H1 (cell line): ENCODE data around the gene ACACA. TPM values are rescaled to one million over a fixed set of nuclear protein-coding genes. Genes with fewer than 3 reads are reported as not detected.

Experiments used
- CTCF ChIA-PET: fragments of 300-600 bp; sonication (Branson Sonifier 250); formaldehyde crosslinking; loops from one replicate; lab custom pipeline; 2021; ENCODE audit not compliant: partially characterized antibody; lab: Charles Lee
- POLR2A ChIA-PET: fragments of 300-600 bp; sonication (Branson Sonifier 250); formaldehyde crosslinking; loops from one replicate; lab custom pipeline; 2021; ENCODE audit warnings: inconsistent platforms; ENCODE audit not compliant: partially characterized antibody; lab: Charles Lee
- DNase-seq, 2 experiments: peaks; one replicate each; pipeline versions ENCODE4 v3.0.0 to v3.0.0-alpha.2; 2010 to 2022; ENCODE audit warnings: low spot score in 2 of 2, low read depth in 1 of 2, mixed read lengths in 1 of 2
- FAIRE-seq: peaks from 2 replicates; lab custom pipeline; 2011; peaks lifted over from hg19 to GRCh38; lab: Jason Lieb, UNC
- H2AFZ ChIP-seq: 2 replicates; pipeline ENCODE4 v1.8.1; 2012; ENCODE audit warnings: low read length, inconsistent platforms
- H2AK5ac ChIP-seq: 2 replicates; pipeline ENCODE4 v1.6.1; 2013; ENCODE audit warnings: low read depth, low read length
- H2BK120ac ChIP-seq: replicated peaks from 2 replicates; pipeline ENCODE3; 2013; ENCODE audit warnings: low read depth, low read length, inconsistent platforms
- H2BK12ac ChIP-seq: 2 replicates; pipeline ENCODE4 v1.6.1; 2013; ENCODE audit warnings: low read depth, low read length
- H2BK15ac ChIP-seq: 2 replicates; pipeline ENCODE4 v1.6.1; 2013; ENCODE audit warnings: low read length
- H2BK20ac ChIP-seq: 2 replicates; pipeline ENCODE4 v1.6.1; 2013; ENCODE audit warnings: low read length
- H2BK5ac ChIP-seq: 2 replicates; pipeline ENCODE4 v1.6.1; 2013; ENCODE audit warnings: low read depth, low read length
- H3K14ac ChIP-seq: 2 replicates; pipeline ENCODE4 v1.6.1; 2013; ENCODE audit warnings: inconsistent platforms; ENCODE audit not compliant: insufficient read length
- H3K18ac ChIP-seq: 2 replicates; pipeline ENCODE4 v1.6.1; 2013; ENCODE audit warnings: low read length; ENCODE audit errors: extremely low read depth
- H3K23ac ChIP-seq: 2 replicates; pipeline ENCODE4 v1.6.1; 2013; ENCODE audit warnings: inconsistent platforms; ENCODE audit not compliant: insufficient read length
- H3K23me2 ChIP-seq: 2 replicates; pipeline ENCODE4 v1.6.1; 2013; ENCODE audit warnings: low read depth, low read length
- H3K27ac ChIP-seq: 2 replicates; pipeline ENCODE4 v1.6.1; 2011; ENCODE audit warnings: low read depth, low read length, inconsistent platforms
- H3K27me3 ChIP-seq, 4 experiments: replicated peaks in 1 of 4; 1 replicate in 1 of 4; 2 replicates in 3 of 4; pipeline versions ENCODE4 v1.6.1 to v1.8.1; 2011 to 2013; ENCODE audit warnings: low read length in 3 of 4, mild to moderate bottlenecking in 3 of 4, inconsistent platforms in 2 of 4, mixed read lengths in 2 of 4, moderate library complexity in 1 of 4; ENCODE audit not compliant: control insufficient read depth in 3 of 4, insufficient read depth in 3 of 4; ENCODE audit errors: extremely low read depth in 1 of 4
- H3K36me3 ChIP-seq, 4 experiments: 2 replicates each; pipeline versions ENCODE4 v1.6.1 to v1.8.1; 2011 to 2013; ENCODE audit warnings: mild to moderate bottlenecking in 4 of 4, low read length in 3 of 4, moderate library complexity in 2 of 4, control low read depth in 1 of 4, inconsistent platforms in 1 of 4; ENCODE audit not compliant: insufficient read depth in 4 of 4, control insufficient read depth in 2 of 4
- H3K4ac ChIP-seq: replicated peaks from 2 replicates; pipeline ENCODE3; 2013; ENCODE audit warnings: low read length, low read depth, mixed read lengths, inconsistent platforms; ENCODE audit not compliant: insufficient read length
- H3K4me1 ChIP-seq, 4 experiments: replicated peaks in 1 of 4; 1 replicate in 1 of 4; 2 replicates in 3 of 4; pipeline versions ENCODE4 v1.6.1 to v1.8.1; 2011 to 2013; ENCODE audit warnings: low read length in 3 of 4, inconsistent platforms in 2 of 4, mixed read lengths in 1 of 4; ENCODE audit not compliant: insufficient read depth in 4 of 4, control insufficient read depth in 3 of 4
- H3K4me2 ChIP-seq, 2 experiments: 2 replicates each; pipeline versions ENCODE4 v1.6.1 to v1.8.1; 2011 to 2013; ENCODE audit warnings: low read depth in 2 of 2, low read length in 2 of 2, control low read depth in 1 of 2, inconsistent platforms in 1 of 2, mild to moderate bottlenecking in 1 of 2; ENCODE audit not compliant: insufficient read depth in 1 of 2
- H3K4me3 ChIP-seq, 4 experiments: fragments of 200-600, 300-600 bp in 1 of 4; sonication (generic), shearing (Covaris generic), sonication (Bioruptor Twin) in 1 of 4; 2 replicates each; pipeline versions ENCODE4 v1.5.1 to v1.8.1; 2011 to 2016; ENCODE audit warnings: low read length in 4 of 4, low read depth in 3 of 4, control low read depth in 2 of 4, inconsistent platforms in 2 of 4, mild to moderate bottlenecking in 2 of 4, mixed read lengths in 1 of 4, moderate library complexity in 1 of 4; ENCODE audit not compliant: insufficient read depth in 2 of 4; ENCODE audit errors: extremely low read depth in 1 of 4
- H3K56ac ChIP-seq: replicated peaks from 2 replicates; pipeline ENCODE3; 2013; ENCODE audit warnings: low read depth, mild to moderate bottlenecking, mixed read lengths, low read length, inconsistent platforms; ENCODE audit not compliant: insufficient read length
- H3K79me1 ChIP-seq: 2 replicates; pipeline ENCODE4 v1.6.1; 2013; ENCODE audit warnings: low read depth, low read length, control low read depth
- H3K79me2 ChIP-seq, 2 experiments: 2 replicates each; pipeline versions ENCODE4 v1.6.1 to v1.8.1; 2012 to 2013; ENCODE audit warnings: low read length in 2 of 2, mild to moderate bottlenecking in 2 of 2, inconsistent platforms in 1 of 2; ENCODE audit not compliant: insufficient read depth in 2 of 2, control insufficient read depth in 1 of 2
- H3K9ac ChIP-seq, 4 experiments: replicated peaks in 1 of 4; 1 replicate in 1 of 4; 2 replicates in 3 of 4; pipeline versions ENCODE4 v1.6.1 to v1.8.1; 2011 to 2013; ENCODE audit warnings: low read depth in 3 of 4, low read length in 3 of 4, control low read depth in 2 of 4, mild to moderate bottlenecking in 2 of 4, moderate library complexity in 2 of 4, inconsistent platforms in 1 of 4; ENCODE audit errors: extremely low read depth in 1 of 4
- H3K9me3 ChIP-seq, 2 experiments: 2 replicates each; pipeline versions ENCODE4 v1.6.1 to v1.8.1; 2012 to 2013; ENCODE audit warnings: mild to moderate bottlenecking in 2 of 2, moderate library complexity in 2 of 2, control low read depth in 1 of 2, inconsistent platforms in 1 of 2, low read depth in 1 of 2, low read length in 1 of 2, mixed read lengths in 1 of 2; ENCODE audit not compliant: insufficient read depth in 2 of 2
- H4K20me1 ChIP-seq, 2 experiments: replicated peaks in 1 of 2; 2 replicates each; pipeline versions ENCODE3 to v1.8.1; 2011 to 2013; ENCODE audit warnings: inconsistent platforms in 2 of 2, low read length in 2 of 2, mild to moderate bottlenecking in 1 of 2; ENCODE audit not compliant: insufficient read depth in 2 of 2, control insufficient read depth in 1 of 2
- H4K5ac ChIP-seq: 2 replicates; pipeline ENCODE4 v1.6.1; 2013; ENCODE audit warnings: low read length, low read depth, mixed read lengths, inconsistent platforms; ENCODE audit not compliant: insufficient read length
- H4K8ac ChIP-seq: 2 replicates; pipeline ENCODE4 v1.8.0; 2013; ENCODE audit warnings: mild to moderate bottlenecking, moderate library complexity, low read length, inconsistent platforms; ENCODE audit not compliant: insufficient read depth; ENCODE audit errors: extremely low read depth
- H4K91ac ChIP-seq: replicated peaks from 2 replicates; pipeline ENCODE3; 2013; ENCODE audit warnings: low read length, mixed read lengths, inconsistent platforms; ENCODE audit not compliant: insufficient read length
- POLR2A ChIP-seq, 2 experiments: IDR thresholded peaks; 1 replicate in 1 of 2; 2 replicates in 1 of 2; pipeline ENCODE4 v1.6.1; 2011; ENCODE audit warnings: low read depth in 2 of 2, low read length in 2 of 2, mild to moderate bottlenecking in 2 of 2; ENCODE audit errors: control extremely low read depth in 1 of 2
- SP1 ChIP-seq: IDR thresholded peaks from 2 replicates; pipeline ENCODE4 v1.6.1; 2011; ENCODE audit warnings: low read depth, low read length
- YY1 ChIP-seq: IDR thresholded peaks from 2 replicates; pipeline ENCODE4 v1.6.1; 2011; ENCODE audit warnings: low read depth, mild to moderate bottlenecking, low read length
- WGBS, 2 experiments: shearing (Covaris generic) in 1 of 2; methylation state at CpG; one replicate each; pipeline versions ENCODE4 v1.1.6 to v1.1.7; 2013 to 2015; ENCODE audit warnings: low lambda C conversion rate in 2 of 2, mixed read lengths in 2 of 2, inconsistent platforms in 1 of 2, low coverage in 1 of 2, missing lambda C conversion rate in 1 of 2; ENCODE audit not compliant: insufficient replicate concordance in 2 of 2, insufficient coverage in 1 of 2, insufficient read length in 1 of 2; ENCODE audit errors: extremely low coverage in 1 of 2, missing lambda C conversion rate in 1 of 2; 5-methylcytosine and 5-hydroxymethylcytosine counted together
- polyA plus RNA-seq, 7 experiments: library from polyadenylated mRNA; depleted of rRNA in 3 of 7; stranded (reverse) in 5 of 7; unstranded in 2 of 7; fragments of >200 nt in 5 of 7; fragments of 200-250 nt in 2 of 7; gene quantifications; 1 replicate in 5 of 7; 2 replicates in 1 of 7; 4 replicates in 1 of 7; pipeline versions ENCODE4 v1.2.1 to v1.2.3, GENCODE V29; 2011 to 2013; ENCODE audit warnings: missing spikeins in 2 of 7, mixed read lengths in 2 of 7
- total RNA-seq: library from RNA; stranded (reverse); fragmentation: NEBNext Ultra II Directional; extraction: Animal tissue kit (Norgen Biotek cat#: 25700); gene quantifications from 2 replicates; pipeline ENCODE4 v1.2.1, GENCODE V29; 2021

ACACA gene
- total and polyA plus RNA-seq, 2 of the 8 experiments (the other 6 are each of a cell fraction or from before 2014, with no cell fraction given): 74.0 to 160 TPM

DNA sequence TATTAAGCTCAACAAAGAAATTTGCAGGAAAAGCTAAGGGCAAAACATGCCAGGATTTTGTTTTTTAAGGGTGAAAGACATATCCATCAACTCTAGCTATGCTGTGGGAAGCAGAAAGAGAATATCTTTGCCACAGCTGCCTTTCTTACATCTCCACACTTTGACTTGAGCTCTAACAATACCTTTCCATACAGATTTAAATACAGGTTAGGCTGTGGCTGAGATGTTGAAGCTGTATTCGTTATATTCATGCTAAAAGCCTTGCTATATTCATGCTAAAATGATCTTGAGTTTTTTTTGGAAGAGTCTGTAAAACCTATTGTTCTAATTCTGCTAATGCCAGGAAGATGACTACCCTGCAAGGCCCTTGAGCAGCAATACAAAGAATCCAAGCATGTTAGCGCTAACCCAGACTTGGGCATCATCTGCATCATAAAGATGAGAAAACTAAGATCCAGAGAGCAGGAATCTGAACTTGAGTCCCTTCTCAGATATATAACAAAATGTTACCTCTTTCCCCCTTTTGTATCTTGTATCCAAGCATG, 235.7 kb downstream of the ACACA start:
- Histone ChIP-seq H3K9ac (no peak overlapping the region), H3K18ac (no peak overlapping the region), H2BK15ac (no peak overlapping the region), H3K4me3 (peak overlapping the region in 1 of 4 experiments; percentile 29; a peak in 1 of 8 replicates), H2AFZ (no peak overlapping the region), H3K4ac (no peak overlapping the region)
- TF ChIP-seq YY1 (no peak), POLR2A (IDR thresholded peaks at IDR 0.05; ENCODE audit: control extremely low read depth in 1 of 2, low read depth in 2 of 2, low read length in 2 of 2) (no peak), SP1 (0 out of 2 replicates have a peak, but pooled peaks have one; percentile 3)
- TF ChIP-seq, all 59 proteins: peak for 1
- H2BK5ac ChIP-seq: no peak overlapping the region; the same call in 1 of the 2 replicates
- no peaks in the 10 kb centered on the region for H3K9me3 ChIP-seq
- DNase-seq (peak in 1 of 2 experiments; percentile 17), FAIRE-seq (no peak)
- H3K79me2 ChIP-seq: 0 out of 4 replicates have a peak, but pooled peaks cover 0 to 1% of the 10 kb centered on the region in 2 experiments
- H3K23me2 ChIP-seq: no peaks in the 10 kb centered on the region
- no peaks in the 10 kb centered on the region for H4K20me1 ChIP-seq
- no peaks in the 10 kb centered on the region for H3K27me3 ChIP-seq
- H3K79me1 ChIP-seq: no peaks in the 10 kb centered on the region
- H2BK120ac ChIP-seq: no peak overlapping the region
- 0% methylated on average over 2 of the region's 2 CpGs; no CpG with 5 or more reads in 1 of the 2 experiments for WGBS, 2 experiments
- peaks cover 0 to 4% (median 0%) of the 10 kb centered on the region in 4 experiments; a peak in 2 of 8 replicates for H3K36me3 ChIP-seq
- no peak overlapping the region for H2BK12ac ChIP-seq
- H3K4me1 ChIP-seq: peaks cover 4 to 31% (median 18%) of the 10 kb centered on the region in 4 experiments; a peak in 6 of 7 replicates
- no peak overlapping the region for H3K56ac ChIP-seq
- POLR2A ChIA-PET: interaction anchor here (0.5 kb wide), 1 partner anchor 20 kb away, joined by 3 read pairs; no protein-coding TSS in a partner anchor
- no peak overlapping the region for H3K27ac ChIP-seq
- H3K23ac ChIP-seq: no peak overlapping the region
- CTCF ChIA-PET: interaction anchor here (1.1 to 1.8 kb wide), 2 partner anchors 23 to 66 kb away, joined by 3 read pairs; no protein-coding TSS in a partner anchor
- no peak overlapping the region for H2BK20ac ChIP-seq
- peak overlapping the region; percentile 30 to 44; a peak in 3 of 4 replicates for H3K4me2 ChIP-seq
- H4K5ac ChIP-seq: no peak overlapping the region
- H4K91ac ChIP-seq: no peak overlapping the region
- no peak overlapping the region for H3K14ac ChIP-seq
- no peak overlapping the region for H4K8ac ChIP-seq
- no peak overlapping the region for H2AK5ac ChIP-seq
